H1 (cell line): Measurements from ENCODE around the gene RBM4. TPM values are rescaled to one million over a fixed set of nuclear protein-coding genes. Genes with fewer than 3 reads are reported as not detected.

Experiments
- CTCF ChIA-PET: fragments of 300-600 bp; sonication (Branson Sonifier 250); formaldehyde crosslinking; loops from one replicate; lab custom pipeline; 2021; ENCODE audit not compliant: partially characterized antibody; lab: Charles Lee
- POLR2A ChIA-PET: fragments of 300-600 bp; sonication (Branson Sonifier 250); formaldehyde crosslinking; loops from one replicate; lab custom pipeline; 2021; ENCODE audit warnings: inconsistent platforms; ENCODE audit not compliant: partially characterized antibody; lab: Charles Lee
- DNase-seq, 2 experiments: peaks; one replicate each; pipeline versions ENCODE4 v3.0.0 to v3.0.0-alpha.2; 2010 to 2022; ENCODE audit warnings: low spot score in 2 of 2, low read depth in 1 of 2, mixed read lengths in 1 of 2
- FAIRE-seq: peaks from 2 replicates; lab custom pipeline; 2011; peaks lifted over from hg19 to GRCh38; lab: Jason Lieb, UNC
- H2AFZ ChIP-seq: 2 replicates; pipeline ENCODE4 v1.8.1; 2012; ENCODE audit warnings: low read length, inconsistent platforms
- H2AK5ac ChIP-seq: 2 replicates; pipeline ENCODE4 v1.6.1; 2013; ENCODE audit warnings: low read depth, low read length
- H2BK120ac ChIP-seq: replicated peaks from 2 replicates; pipeline ENCODE3; 2013; ENCODE audit warnings: low read depth, low read length, inconsistent platforms
- H2BK12ac ChIP-seq: 2 replicates; pipeline ENCODE4 v1.6.1; 2013; ENCODE audit warnings: low read depth, low read length
- H2BK15ac ChIP-seq: 2 replicates; pipeline ENCODE4 v1.6.1; 2013; ENCODE audit warnings: low read length
- H2BK20ac ChIP-seq: 2 replicates; pipeline ENCODE4 v1.6.1; 2013; ENCODE audit warnings: low read length
- H2BK5ac ChIP-seq: 2 replicates; pipeline ENCODE4 v1.6.1; 2013; ENCODE audit warnings: low read depth, low read length
- H3K14ac ChIP-seq: 2 replicates; pipeline ENCODE4 v1.6.1; 2013; ENCODE audit warnings: inconsistent platforms; ENCODE audit not compliant: insufficient read length
- H3K18ac ChIP-seq: 2 replicates; pipeline ENCODE4 v1.6.1; 2013; ENCODE audit warnings: low read length; ENCODE audit errors: extremely low read depth
- H3K23ac ChIP-seq: 2 replicates; pipeline ENCODE4 v1.6.1; 2013; ENCODE audit warnings: inconsistent platforms; ENCODE audit not compliant: insufficient read length
- H3K23me2 ChIP-seq: 2 replicates; pipeline ENCODE4 v1.6.1; 2013; ENCODE audit warnings: low read depth, low read length
- H3K27ac ChIP-seq: 2 replicates; pipeline ENCODE4 v1.6.1; 2011; ENCODE audit warnings: low read depth, low read length, inconsistent platforms
- H3K27me3 ChIP-seq, 4 experiments: replicated peaks in 1 of 4; 1 replicate in 1 of 4; 2 replicates in 3 of 4; pipeline versions ENCODE4 v1.6.1 to v1.8.1; 2011 to 2013; ENCODE audit warnings: low read length in 3 of 4, mild to moderate bottlenecking in 3 of 4, inconsistent platforms in 2 of 4, mixed read lengths in 2 of 4, moderate library complexity in 1 of 4; ENCODE audit not compliant: control insufficient read depth in 3 of 4, insufficient read depth in 3 of 4; ENCODE audit errors: extremely low read depth in 1 of 4
- H3K36me3 ChIP-seq, 4 experiments: 2 replicates each; pipeline versions ENCODE4 v1.6.1 to v1.8.1; 2011 to 2013; ENCODE audit warnings: mild to moderate bottlenecking in 4 of 4, low read length in 3 of 4, moderate library complexity in 2 of 4, control low read depth in 1 of 4, inconsistent platforms in 1 of 4; ENCODE audit not compliant: insufficient read depth in 4 of 4, control insufficient read depth in 2 of 4
- H3K4ac ChIP-seq: replicated peaks from 2 replicates; pipeline ENCODE3; 2013; ENCODE audit warnings: low read length, low read depth, mixed read lengths, inconsistent platforms; ENCODE audit not compliant: insufficient read length
- H3K4me1 ChIP-seq, 4 experiments: replicated peaks in 1 of 4; 1 replicate in 1 of 4; 2 replicates in 3 of 4; pipeline versions ENCODE4 v1.6.1 to v1.8.1; 2011 to 2013; ENCODE audit warnings: low read length in 3 of 4, inconsistent platforms in 2 of 4, mixed read lengths in 1 of 4; ENCODE audit not compliant: insufficient read depth in 4 of 4, control insufficient read depth in 3 of 4
- H3K4me2 ChIP-seq, 2 experiments: 2 replicates each; pipeline versions ENCODE4 v1.6.1 to v1.8.1; 2011 to 2013; ENCODE audit warnings: low read depth in 2 of 2, low read length in 2 of 2, control low read depth in 1 of 2, inconsistent platforms in 1 of 2, mild to moderate bottlenecking in 1 of 2; ENCODE audit not compliant: insufficient read depth in 1 of 2
- H3K4me3 ChIP-seq, 4 experiments: fragments of 200-600, 300-600 bp in 1 of 4; sonication (generic), shearing (Covaris generic), sonication (Bioruptor Twin) in 1 of 4; 2 replicates each; pipeline versions ENCODE4 v1.5.1 to v1.8.1; 2011 to 2016; ENCODE audit warnings: low read length in 4 of 4, low read depth in 3 of 4, control low read depth in 2 of 4, inconsistent platforms in 2 of 4, mild to moderate bottlenecking in 2 of 4, mixed read lengths in 1 of 4, moderate library complexity in 1 of 4; ENCODE audit not compliant: insufficient read depth in 2 of 4; ENCODE audit errors: extremely low read depth in 1 of 4
- H3K56ac ChIP-seq: replicated peaks from 2 replicates; pipeline ENCODE3; 2013; ENCODE audit warnings: low read depth, mild to moderate bottlenecking, mixed read lengths, low read length, inconsistent platforms; ENCODE audit not compliant: insufficient read length
- H3K79me1 ChIP-seq: 2 replicates; pipeline ENCODE4 v1.6.1; 2013; ENCODE audit warnings: low read depth, low read length, control low read depth
- H3K79me2 ChIP-seq, 2 experiments: 2 replicates each; pipeline versions ENCODE4 v1.6.1 to v1.8.1; 2012 to 2013; ENCODE audit warnings: low read length in 2 of 2, mild to moderate bottlenecking in 2 of 2, inconsistent platforms in 1 of 2; ENCODE audit not compliant: insufficient read depth in 2 of 2, control insufficient read depth in 1 of 2
- H3K9ac ChIP-seq, 4 experiments: replicated peaks in 1 of 4; 1 replicate in 1 of 4; 2 replicates in 3 of 4; pipeline versions ENCODE4 v1.6.1 to v1.8.1; 2011 to 2013; ENCODE audit warnings: low read depth in 3 of 4, low read length in 3 of 4, control low read depth in 2 of 4, mild to moderate bottlenecking in 2 of 4, moderate library complexity in 2 of 4, inconsistent platforms in 1 of 4; ENCODE audit errors: extremely low read depth in 1 of 4
- H3K9me3 ChIP-seq, 2 experiments: 2 replicates each; pipeline versions ENCODE4 v1.6.1 to v1.8.1; 2012 to 2013; ENCODE audit warnings: mild to moderate bottlenecking in 2 of 2, moderate library complexity in 2 of 2, control low read depth in 1 of 2, inconsistent platforms in 1 of 2, low read depth in 1 of 2, low read length in 1 of 2, mixed read lengths in 1 of 2; ENCODE audit not compliant: insufficient read depth in 2 of 2
- H4K20me1 ChIP-seq, 2 experiments: replicated peaks in 1 of 2; 2 replicates each; pipeline versions ENCODE3 to v1.8.1; 2011 to 2013; ENCODE audit warnings: inconsistent platforms in 2 of 2, low read length in 2 of 2, mild to moderate bottlenecking in 1 of 2; ENCODE audit not compliant: insufficient read depth in 2 of 2, control insufficient read depth in 1 of 2
- H4K5ac ChIP-seq: 2 replicates; pipeline ENCODE4 v1.6.1; 2013; ENCODE audit warnings: low read length, low read depth, mixed read lengths, inconsistent platforms; ENCODE audit not compliant: insufficient read length
- H4K8ac ChIP-seq: 2 replicates; pipeline ENCODE4 v1.8.0; 2013; ENCODE audit warnings: mild to moderate bottlenecking, moderate library complexity, low read length, inconsistent platforms; ENCODE audit not compliant: insufficient read depth; ENCODE audit errors: extremely low read depth
- H4K91ac ChIP-seq: replicated peaks from 2 replicates; pipeline ENCODE3; 2013; ENCODE audit warnings: low read length, mixed read lengths, inconsistent platforms; ENCODE audit not compliant: insufficient read length
- BCL11A ChIP-seq, 2 experiments: IDR thresholded peaks; one replicate each; pipeline ENCODE4 v1.6.1; 2011; ENCODE audit warnings: low read depth in 2 of 2, low read length in 2 of 2, mild to moderate bottlenecking in 2 of 2
- CREB1 ChIP-seq: IDR thresholded peaks from 2 replicates; pipeline ENCODE4 v1.6.1; 2012; ENCODE audit warnings: inconsistent platforms
- GABPA ChIP-seq: IDR thresholded peaks from 2 replicates; pipeline ENCODE4 v1.6.1; 2011; ENCODE audit warnings: mild to moderate bottlenecking, low read length, moderate library complexity, borderline replicate concordance; ENCODE audit not compliant: insufficient read depth
- MAFK ChIP-seq: IDR thresholded peaks from 2 replicates; pipeline ENCODE4 v1.6.1; 2012; ENCODE audit warnings: low read depth, mild to moderate bottlenecking, improper control_type of control experiment, low read length
- RXRA ChIP-seq: IDR thresholded peaks from 2 replicates; pipeline ENCODE4 v1.6.1; 2011; ENCODE audit warnings: low read depth, mild to moderate bottlenecking, low read length, moderate library complexity; ENCODE audit not compliant: insufficient read depth
- SP1 ChIP-seq: IDR thresholded peaks from 2 replicates; pipeline ENCODE4 v1.6.1; 2011; ENCODE audit warnings: low read depth, low read length
- TAF7 ChIP-seq: optimal IDR thresholded peaks from 2 replicates; pipeline ENCODE3; 2011; ENCODE audit warnings: low read depth, mild to moderate bottlenecking, inconsistent platforms, low read length, moderate library complexity, borderline replicate concordance
- TBP ChIP-seq: IDR thresholded peaks from 2 replicates; pipeline ENCODE4 v1.6.1; 2011; ENCODE audit warnings: low read depth, low read length, improper control_type of control experiment
- USF2 ChIP-seq: IDR thresholded peaks from 2 replicates; pipeline ENCODE4 v1.6.1; 2011; ENCODE audit warnings: low read length, improper control_type of control experiment
- YY1 ChIP-seq: IDR thresholded peaks from 2 replicates; pipeline ENCODE4 v1.6.1; 2011; ENCODE audit warnings: low read depth, mild to moderate bottlenecking, low read length
- WGBS, 2 experiments: shearing (Covaris generic) in 1 of 2; methylation state at CpG; one replicate each; pipeline versions ENCODE4 v1.1.6 to v1.1.7; 2013 to 2015; ENCODE audit warnings: low lambda C conversion rate in 2 of 2, mixed read lengths in 2 of 2, inconsistent platforms in 1 of 2, low coverage in 1 of 2, missing lambda C conversion rate in 1 of 2; ENCODE audit not compliant: insufficient replicate concordance in 2 of 2, insufficient coverage in 1 of 2, insufficient read length in 1 of 2; ENCODE audit errors: extremely low coverage in 1 of 2, missing lambda C conversion rate in 1 of 2; 5-methylcytosine and 5-hydroxymethylcytosine counted together
- polyA plus RNA-seq, 7 experiments: library from polyadenylated mRNA; depleted of rRNA in 3 of 7; stranded (reverse) in 5 of 7; unstranded in 2 of 7; fragments of >200 nt in 5 of 7; fragments of 200-250 nt in 2 of 7; gene quantifications; 1 replicate in 5 of 7; 2 replicates in 1 of 7; 4 replicates in 1 of 7; pipeline versions ENCODE4 v1.2.1 to v1.2.3, GENCODE V29; 2011 to 2013; ENCODE audit warnings: missing spikeins in 2 of 7, mixed read lengths in 2 of 7
- total RNA-seq: library from RNA; stranded (reverse); fragmentation: NEBNext Ultra II Directional; extraction: Animal tissue kit (Norgen Biotek cat#: 25700); gene quantifications from 2 replicates; pipeline ENCODE4 v1.2.1, GENCODE V29; 2021

The RBM4 gene
- total and polyA plus RNA-seq, 2 of the 8 experiments (the other 6 are each of a cell fraction or from before 2014, with no cell fraction given) = 192 to 330 TPM

DNA sequence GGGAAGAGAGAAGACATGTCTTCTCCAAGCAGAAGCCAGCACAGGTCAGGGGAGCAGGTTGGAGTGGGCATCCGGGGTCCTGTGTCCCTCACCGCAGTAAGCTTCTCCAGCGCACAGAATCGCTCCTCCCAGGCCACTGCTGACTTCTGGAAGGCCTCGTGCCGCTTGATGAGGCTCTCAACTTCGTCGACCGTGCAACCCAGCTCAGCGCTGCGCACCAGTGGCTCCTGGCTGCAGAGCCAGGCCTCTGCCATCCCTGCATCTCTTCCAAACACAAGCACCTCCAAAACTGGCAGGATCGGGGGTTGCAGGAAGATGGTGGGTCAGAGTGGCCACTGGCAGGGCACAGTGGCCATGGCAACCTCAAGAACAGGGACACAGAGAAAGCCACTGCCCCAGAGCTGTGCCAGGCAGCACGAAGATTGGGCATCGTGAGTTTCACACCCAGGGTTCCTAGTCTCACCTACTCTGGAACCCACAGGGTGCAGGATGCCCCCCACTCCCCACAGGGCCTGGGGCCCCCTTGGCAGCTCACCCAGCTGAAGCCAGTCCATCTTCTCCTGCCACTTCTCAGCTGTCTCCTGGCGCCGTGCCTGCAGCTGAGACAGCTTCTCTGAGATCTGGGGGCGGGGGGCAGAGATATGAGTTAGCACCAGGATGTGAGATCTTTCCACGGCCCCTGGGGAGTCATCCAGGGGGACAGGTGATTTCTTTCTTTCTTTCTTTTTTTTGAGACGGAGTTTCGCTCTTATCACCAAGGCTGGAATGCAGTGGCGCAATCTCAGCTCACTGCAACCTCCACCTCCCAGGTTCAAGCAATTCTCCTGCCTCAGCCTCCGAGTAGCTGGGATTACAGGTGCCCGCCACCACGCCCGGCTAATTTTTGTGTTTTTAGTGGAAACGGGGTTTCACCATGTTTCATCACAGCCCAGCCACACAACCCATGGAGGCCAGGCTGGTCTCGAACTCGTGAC is 50.3 kb downstream of the RBM4 start:
- Histone ChIP-seq H3K4me2 (no peak overlapping the region), H3K56ac (no peak overlapping the region), H2AFZ (no peak overlapping the region), H3K4ac (no peak overlapping the region), H3K79me2 (no peaks in the 10 kb centered on the region), H3K79me1 (no peaks in the 10 kb centered on the region), H4K20me1 (peaks cover 0 to 4% of the 10 kb centered on the region in 2 experiments), H4K91ac (no peak overlapping the region), H2AK5ac (no peak overlapping the region), H3K4me1 (no peaks in the 10 kb centered on the region), H2BK20ac (no peak overlapping the region), H3K18ac (no peak overlapping the region), H3K27me3 (no peaks in the 10 kb centered on the region), H3K23ac (no peak overlapping the region), H3K36me3 (peaks cover 25 to 71% (median 56%) of the 10 kb centered on the region in 4 experiments), H2BK5ac (no peak overlapping the region), H4K5ac (no peak overlapping the region), H3K9ac (no peak overlapping the region), H3K9me3 (no peaks in the 10 kb centered on the region), H4K8ac (no peak overlapping the region), H3K23me2 (no peaks in the 10 kb centered on the region), H3K27ac (no peak overlapping the region), H3K4me3 (no peak overlapping the region), H2BK15ac (no peak overlapping the region), H3K14ac (no peak overlapping the region), H2BK12ac (no peak overlapping the region), H2BK120ac (no peak overlapping the region)
- CTCF ChIA-PET = interaction anchor here (0.6 to 2.7 kb wide), 5 partner anchors 11 to 287 kb away, joined by 3 to 11 read pairs (median 4); partner anchors contain the start of gene RBM4B
- DNase-seq = no peak
- TF ChIP-seq CREB1 = no peak
- no peak for TF ChIP-seq GABPA
- no peak for TF ChIP-seq YY1
- TF ChIP-seq TBP = no peak
- TF ChIP-seq SP1 = no peak
- TF ChIP-seq BCL11A (IDR thresholded peaks at IDR 0.05; ENCODE audit: low read depth in 2 of 2, low read length in 2 of 2) = no peak
- TF ChIP-seq MAFK = no peak
- TF ChIP-seq TAF7 = no peak
- TF ChIP-seq RXRA = no peak
- no peak for TF ChIP-seq USF2
- no peak for FAIRE-seq
- POLR2A ChIA-PET = interaction anchor here (1.2 to 1.4 kb wide), 3 partner anchors 11 to 155 kb away, joined by 3 to 6 read pairs (median 5); partner anchors contain the start of genes RBM4B and RCE1
- 94% methylated on average over 28 of the region's 28 CpGs; no CpG with 5 or more reads in 1 of the 2 experiments for WGBS, 2 experiments
